ENCODE results near the gene SPRR4.
"Not testable (repeated sequence)": the region's sequence is repeated elsewhere in the genome, so short reads cannot be mapped to it uniquely, and the experiment has no call there.

Gene SPRR4

DNA sequence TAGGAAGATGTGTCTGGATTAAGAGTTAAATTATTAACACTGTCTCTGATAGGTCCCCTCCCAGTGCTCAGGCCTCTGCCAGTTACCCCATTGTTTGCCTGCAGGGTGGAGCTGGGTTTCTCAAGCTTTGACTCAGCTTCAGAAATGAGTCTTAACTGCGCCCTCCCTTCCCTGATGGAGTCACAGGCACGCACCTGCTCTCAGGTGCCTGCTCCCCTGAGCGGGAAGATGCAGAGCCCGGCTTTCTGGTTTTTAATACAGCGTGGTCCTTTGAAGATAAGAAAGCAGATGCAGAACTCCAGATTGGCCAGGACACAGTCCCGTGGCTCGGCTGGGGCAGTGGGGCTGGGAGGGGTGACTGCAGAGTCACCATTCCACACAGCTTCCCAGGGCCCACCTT lies 3.2 kb upstream of the SPRR4 start:
- DNase-seq (ENCODE audit: low read depth) = no peak

GRCh38 chr1:152968248-152968647 lies 2.2 kb upstream of the SPRR4 start:
- no peak for DNase-seq (ENCODE audit: low read depth)

- no peak for DNase-seq (ENCODE audit: low read depth)
Observed at GRCh38 chr1:152969036-152969435, 1.4 kb upstream of the SPRR4 start.

GRCh38 chr1:152972196-152972886 lies 1.9 kb downstream of the SPRR4 start:
- no peak for DNase-seq (ENCODE audit: low read depth)

GRCh38 chr1:152976688-152977087 lies 6.2 kb downstream of the SPRR4 start:
- DNase-seq (ENCODE audit: low read depth) = no peak

DNA sequence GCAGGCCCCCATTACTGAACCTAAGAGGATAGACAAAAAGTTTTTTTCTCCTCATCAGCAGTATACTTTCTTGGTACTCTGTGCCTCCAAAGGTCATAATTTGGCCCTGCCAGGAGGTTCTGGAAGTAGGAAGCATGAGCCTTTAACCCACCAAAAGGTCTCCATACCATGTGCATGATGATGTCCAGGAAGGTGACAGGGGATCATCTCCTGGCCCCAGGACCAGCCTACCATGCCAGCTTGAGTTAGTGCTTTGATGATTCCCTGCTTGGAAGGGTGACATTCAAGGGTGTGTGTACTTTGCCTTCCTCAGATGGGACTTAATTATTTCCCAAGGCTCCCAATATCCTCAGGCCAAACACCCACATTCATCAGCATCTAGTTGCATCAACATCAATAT lies 7.2 kb downstream of the SPRR4 start:
- DNase-seq (ENCODE audit: low read depth) = no peak

GRCh38 chr1:152980676-152981075 lies 10.2 kb downstream of the SPRR4 start:
- no peak for DNase-seq (ENCODE audit: low read depth)

DNA sequence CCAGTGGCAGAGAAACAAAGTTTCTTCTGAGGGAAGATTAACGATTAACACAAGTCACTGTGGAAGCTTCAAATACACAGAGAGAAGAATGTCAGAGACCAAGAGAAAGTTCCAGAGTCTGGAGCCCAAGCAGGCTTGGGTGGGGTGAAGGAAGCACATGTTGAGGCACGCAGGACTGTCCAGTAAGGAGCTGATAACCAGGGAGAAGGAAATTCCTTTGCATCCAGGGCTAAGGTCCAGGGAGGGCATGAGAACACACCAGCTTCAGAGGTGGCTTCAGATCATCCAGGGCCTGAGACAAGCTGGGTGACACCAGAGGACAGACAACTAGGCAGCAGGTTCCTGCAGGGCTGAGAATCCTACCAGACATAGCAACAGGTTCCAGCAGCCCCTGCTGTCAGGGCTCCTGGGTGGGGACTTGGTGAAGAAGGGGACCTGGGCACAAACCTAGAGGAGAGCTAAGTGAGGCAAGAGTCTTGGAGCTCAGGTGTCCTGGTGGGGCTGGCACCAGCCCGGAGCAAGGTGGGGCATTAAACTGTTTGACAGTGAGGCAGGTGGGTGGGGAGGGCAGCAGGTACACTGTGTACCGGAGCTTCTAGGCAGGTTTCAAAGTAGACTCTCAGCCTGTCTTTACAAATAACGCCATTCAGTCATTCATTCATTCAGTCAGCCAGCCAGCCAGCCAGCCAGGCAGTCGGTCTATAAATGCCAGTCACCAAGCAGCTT lies 10.9 kb downstream of the SPRR4 start:
- no peak for DNase-seq (ENCODE audit: low read depth)

- no peak for DNase-seq (ENCODE audit: low read depth)
Observed at GRCh38 chr1:152982076-152982475, 11.6 kb downstream of the SPRR4 start.

- DNase-seq (ENCODE audit: low read depth) = no peak
Observed at GRCh38 chr1:152983234-152983633, 12.8 kb downstream of the SPRR4 start.

DNA sequence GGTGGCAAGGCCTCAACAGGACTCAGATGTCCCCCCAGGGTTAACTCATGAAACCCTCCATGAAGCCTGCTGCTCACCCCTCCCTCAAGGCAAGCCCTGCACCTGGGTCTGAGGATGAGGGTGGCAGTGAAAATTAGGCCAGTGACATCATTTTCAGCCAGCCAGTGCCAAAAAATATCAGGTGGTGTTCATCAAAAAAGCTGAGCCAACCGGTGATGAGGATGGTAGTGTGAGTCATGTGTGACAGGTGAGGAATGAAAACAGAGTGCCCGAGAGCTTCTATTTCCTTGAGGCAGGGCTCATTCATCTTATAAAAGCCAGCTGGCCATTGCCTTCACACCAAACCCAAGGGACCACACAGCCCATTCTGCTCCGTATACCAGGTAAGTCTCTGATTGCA lies 13.3 kb downstream of the SPRR4 start, which contains the start of gene SPRR1A:
TSS of gene SPRR1A (plus strand) at position 339 of the 400 bp plus-strand sequence. CDS start 1,150 bp downstream, outside the sequence.
- no peak for DNase-seq (ENCODE audit: low read depth)

DNA sequence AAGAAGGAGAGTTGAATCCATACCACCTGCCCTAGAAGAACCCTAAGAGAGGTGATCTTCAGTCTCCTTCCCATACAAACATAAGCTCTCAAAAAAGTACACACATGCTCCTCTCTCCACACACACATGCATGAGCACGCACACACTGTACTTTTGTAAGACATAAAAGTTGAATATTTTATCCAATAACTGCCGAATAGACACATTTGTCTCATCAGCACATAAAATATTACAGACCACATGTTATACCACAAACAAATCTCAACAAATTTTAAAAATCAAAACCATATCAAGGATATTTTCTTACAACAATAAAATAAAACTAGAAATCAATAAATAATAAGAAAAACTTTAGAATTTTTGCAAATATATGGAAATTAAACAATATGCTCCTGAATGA lies 16.1 kb downstream of the SPRR4 start:
- DNase-seq (ENCODE audit: low read depth) = no peak

DNA sequence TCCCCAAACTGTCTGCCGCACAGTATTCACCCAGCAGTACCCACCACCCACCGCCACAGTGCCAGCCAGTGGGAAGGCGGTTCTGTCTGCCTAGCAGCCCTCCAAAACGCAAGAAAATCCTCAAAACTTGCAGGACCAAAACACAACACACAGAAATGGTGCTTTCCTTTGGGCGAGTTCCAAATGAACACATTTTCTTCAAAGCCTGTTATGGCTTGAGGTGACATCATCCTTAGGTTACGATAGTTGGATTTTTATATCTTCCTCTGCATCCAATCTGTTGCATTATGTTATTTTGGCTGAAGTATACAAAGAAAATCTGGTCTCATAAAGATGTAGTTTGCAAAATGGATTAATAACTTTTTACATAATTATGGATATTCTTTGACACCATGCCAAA lies 22.7 kb downstream of the SPRR4 start:
- no peak for DNase-seq (ENCODE audit: low read depth)

DNA sequence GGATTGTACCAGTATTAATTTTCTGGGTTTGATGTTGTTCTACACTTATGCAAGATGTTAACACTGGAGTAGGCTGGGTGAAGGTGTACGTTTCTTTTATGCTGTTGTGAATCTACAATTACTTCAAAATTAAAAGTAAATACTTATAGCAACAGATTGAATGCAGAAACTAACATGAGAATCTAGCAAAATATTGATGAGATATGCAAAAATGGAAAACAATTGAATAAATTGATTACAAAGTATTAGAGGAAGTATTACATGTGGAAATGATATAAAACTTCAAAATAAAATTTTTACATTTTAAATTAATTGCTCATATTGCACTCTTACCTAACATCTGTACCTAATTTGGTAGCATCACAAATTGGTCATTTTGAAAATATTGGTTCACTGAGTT lies 25.4 kb downstream of the SPRR4 start:
- DNase-seq (ENCODE audit: low read depth) = no peak

DNA sequence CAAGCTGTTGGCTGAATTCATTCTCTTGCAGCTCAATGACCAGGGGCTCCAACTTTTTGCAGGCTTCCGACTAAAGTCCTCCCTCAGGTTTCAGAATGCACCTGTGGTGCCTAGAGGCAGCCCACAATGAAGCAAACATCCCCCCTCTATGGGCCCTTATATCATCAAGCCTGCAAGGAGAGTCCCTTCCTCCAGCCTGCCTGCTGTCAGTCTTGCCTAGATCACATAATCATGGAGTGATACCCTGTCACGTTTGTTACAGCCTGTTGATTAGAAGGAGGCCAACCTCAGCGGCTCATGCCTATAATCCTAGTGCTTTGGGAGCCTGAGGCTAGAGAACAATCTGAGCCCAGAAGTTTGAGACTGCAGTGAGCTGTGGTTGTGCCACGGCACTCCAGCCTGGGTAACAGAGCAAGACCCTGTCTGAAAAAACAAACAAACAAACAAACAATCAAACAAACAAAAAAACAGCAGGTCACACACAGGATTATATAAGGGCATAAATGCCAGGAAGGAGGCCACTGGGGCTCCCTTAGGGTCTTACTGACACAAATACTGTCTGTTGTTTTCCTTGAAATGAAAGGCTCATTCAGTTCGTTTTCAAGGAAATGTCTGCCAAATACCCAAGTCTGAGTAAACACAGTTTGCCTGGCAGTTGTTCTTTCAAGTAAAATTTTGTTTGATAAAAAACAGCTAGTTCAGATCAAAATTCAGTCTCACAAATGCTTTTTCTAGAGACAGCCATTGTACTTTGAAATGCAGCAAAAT lies 26.4 kb downstream of the SPRR4 start:
- DNase-seq (ENCODE audit: low read depth) = no peak

DNA sequence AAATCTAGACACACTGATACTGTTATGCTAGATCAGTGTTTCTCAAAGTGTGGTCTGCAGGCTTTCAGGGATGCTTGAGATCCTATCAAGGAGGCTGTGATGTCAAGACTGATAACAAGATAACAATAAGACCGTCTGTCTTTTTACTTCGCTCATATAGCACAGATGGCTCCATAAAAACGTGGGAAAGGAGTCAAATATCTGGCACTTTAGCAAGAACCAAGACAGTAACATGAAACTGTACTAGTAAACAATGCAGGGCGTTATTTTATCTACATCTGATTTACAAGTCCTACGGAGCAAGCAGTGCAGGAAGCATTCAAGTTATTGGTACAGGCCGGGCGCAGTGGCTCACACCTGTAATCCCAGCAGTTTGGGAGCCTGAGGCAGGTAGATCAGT lies 27.5 kb downstream of the SPRR4 start:
- no peak for DNase-seq (ENCODE audit: low read depth)

DNA sequence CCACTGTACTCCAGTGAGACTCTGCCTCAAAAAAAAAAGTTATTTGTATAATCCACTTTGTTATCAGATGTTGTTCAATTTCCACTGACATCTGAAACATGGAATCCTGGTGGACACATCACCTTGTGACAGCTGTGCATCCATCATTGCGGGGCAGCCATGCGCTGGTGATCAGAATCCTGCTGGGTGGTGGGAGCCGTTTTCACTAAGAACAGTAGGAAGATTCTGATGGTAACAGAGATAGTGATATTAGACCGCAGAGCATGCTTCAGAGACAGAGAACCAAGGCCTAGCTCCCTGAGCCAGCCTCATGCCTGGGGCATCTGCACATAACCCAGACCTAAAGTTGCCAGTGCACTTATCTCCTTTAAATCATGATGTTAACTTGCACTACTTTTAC lies 28.0 kb downstream of the SPRR4 start:
- no peak for DNase-seq (ENCODE audit: low read depth)

GRCh38 chr1:152999818-153000217 lies 29.4 kb downstream of the SPRR4 start:
- DNase-seq (ENCODE audit: low read depth) = no peak

DNA sequence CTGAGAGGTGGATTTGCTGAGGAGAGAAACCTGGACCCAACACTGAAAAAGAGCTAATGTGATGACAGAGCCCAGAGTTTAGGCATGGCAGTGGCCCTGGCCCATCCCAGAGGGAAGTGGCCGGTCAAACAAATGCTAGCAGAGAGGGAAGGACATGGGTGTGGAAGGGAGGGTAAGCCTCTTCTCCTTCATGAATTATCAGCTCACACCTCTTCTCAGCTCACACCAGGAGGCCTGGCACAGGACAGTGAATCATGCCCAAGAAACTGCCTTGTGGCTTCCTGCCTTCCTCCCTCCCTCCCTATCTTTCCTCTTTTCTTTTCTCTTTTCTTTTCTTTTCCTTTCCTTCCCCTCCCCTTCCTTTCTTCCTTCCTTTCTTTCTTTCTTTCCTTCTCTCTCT lies 29.8 kb downstream of the SPRR4 start:
- no peak for DNase-seq (ENCODE audit: low read depth)

GRCh38 chr1:153001382-153001781 lies 30.9 kb downstream of the SPRR4 start, which contains the start of gene SPRR3:
Gene SPRR3, plus strand, starts transcription at chr1:153001749. Its CDS starts 1,272 bp downstream, at chr1:153003021.
- DNase-seq (ENCODE audit: low read depth) = no peak

DNA sequence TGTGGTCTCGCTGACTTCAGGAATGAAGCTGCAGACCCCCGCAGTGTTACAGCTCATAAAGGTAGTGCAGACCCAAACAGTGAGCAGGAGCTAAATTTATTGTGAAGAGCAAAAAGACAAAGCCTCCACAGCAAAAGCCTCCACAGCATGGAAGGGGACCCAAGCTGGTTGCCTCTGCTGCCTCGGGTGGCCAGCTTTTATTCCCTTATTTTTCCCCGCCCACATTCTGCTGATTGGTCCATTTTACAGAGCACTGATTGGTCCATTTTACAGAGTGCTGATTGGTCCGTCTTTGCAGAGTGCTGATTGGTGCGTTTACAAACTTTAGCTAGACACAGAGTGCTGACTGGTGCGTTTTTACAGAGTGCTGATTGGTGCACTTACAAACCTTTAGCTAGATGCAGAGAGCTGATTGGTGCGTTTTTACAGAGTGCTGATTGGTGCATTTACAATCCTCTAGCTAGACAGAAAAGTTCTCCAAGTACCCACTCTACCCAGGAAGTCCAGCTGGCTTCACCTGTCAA lies 40.8 kb downstream of the SPRR4 start:
- DNase-seq (ENCODE audit: low read depth) = not testable (repeated sequence)

GRCh38 chr1:153021829-153022228 lies 51.4 kb downstream of the SPRR4 start:
- not testable (repeated sequence) for DNase-seq (ENCODE audit: low read depth)

Measured in stimulated activated CD8-positive, alpha-beta memory T cell treated with anti-CD3 and anti-CD28 coated beads, Interleukin-15, amount 100 ng/mL, for 24 hours (primary cell).